HEK293 (cell line): Measurements from ENCODE around the gene CEP112.

Experiments used
- CTCF ChIA-PET: fragments of 350-600 bp; formaldehyde crosslinking; extraction: SDS; loops from one replicate; lab custom pipeline; 2021; ENCODE audit warnings: antibody characterized with exemption; lab: Yijun Ruan, JAX
- POLR2A ChIA-PET: fragments of 300-600 bp; formaldehyde crosslinking; extraction: SDS; loops from one replicate; lab custom pipeline; 2020; ENCODE audit warnings: antibody characterized with exemption, inconsistent platforms; lab: Yijun Ruan, JAX
- H3K27ac ChIP-seq: fragments of 200-500 bp; sonication (Bioruptor generic); 2 replicates; pipeline ENCODE4 v1.5.1; 2014; ENCODE audit warnings: low read depth, low read length, control low read depth, inconsistent platforms; ENCODE audit errors: extremely low read depth
- H3K36me3 ChIP-seq, 2 experiments: fragments of 200-500 bp in 1 of 2; sonication (Bioruptor generic) in 1 of 2; 1 replicate in 1 of 2; 2 replicates in 1 of 2; pipeline ENCODE4 v1.5.1; 2014 to 2017; ENCODE audit warnings: inconsistent platforms in 2 of 2, low read length in 2 of 2; ENCODE audit not compliant: control insufficient read depth in 2 of 2, insufficient read depth in 1 of 2
- H3K4me1 ChIP-seq: fragments of 200-500 bp; sonication (Bioruptor generic); 2 replicates; pipeline ENCODE4 v1.5.1; 2014; ENCODE audit warnings: mild to moderate bottlenecking, low read length, inconsistent platforms; ENCODE audit not compliant: control insufficient read depth, insufficient read depth
- H3K4me3 ChIP-seq: 2 replicates; pipeline ENCODE4 v1.5.1; 2011; ENCODE audit warnings: low read depth, mild to moderate bottlenecking, control low read depth, low read length, moderate library complexity
- H3K9me3 ChIP-seq: fragments of 200-500 bp; sonication (Bioruptor generic); 2 replicates; pipeline ENCODE4 v1.5.1; 2014; ENCODE audit warnings: low read depth, low read length, inconsistent platforms; ENCODE audit not compliant: control insufficient read depth, insufficient read depth
- FEZF1 ChIP-seq: fragments of 450-650 bp; formaldehyde crosslinking; IDR thresholded peaks from 2 replicates; pipeline ENCODE4 v1.5.1; 2016; ENCODE audit warnings: missing biosample characterization, missing genetic modification characterization
- GLIS2 ChIP-seq: fragments of 450-650 bp; formaldehyde crosslinking; IDR thresholded peaks from 2 replicates; pipeline ENCODE4 v1.5.1; 2016; ENCODE audit warnings: missing biosample characterization, missing genetic modification characterization
- YY2 ChIP-seq: fragments of 450-650 bp; formaldehyde crosslinking; IDR thresholded peaks from 2 replicates; pipeline ENCODE4 v1.5.1; 2016; ENCODE audit warnings: missing biosample characterization, missing genetic modification characterization
- ZNF114 ChIP-seq: fragments of 450-650 bp; formaldehyde crosslinking; IDR thresholded peaks from 2 replicates; pipeline ENCODE4 v1.5.0; 2017; ENCODE audit warnings: missing biosample characterization, missing genetic modification characterization
- ZNF175 ChIP-seq: fragments of 450-650 bp; formaldehyde crosslinking; IDR thresholded peaks from 2 replicates; pipeline ENCODE4 v1.5.1; 2016; ENCODE audit warnings: missing biosample characterization, missing genetic modification characterization
- ZNF324 ChIP-seq: fragments of 450-650 bp; formaldehyde crosslinking; IDR thresholded peaks from 2 replicates; pipeline ENCODE4 v1.5.1; 2016; ENCODE audit warnings: missing biosample characterization, missing genetic modification characterization
- ZNF341 ChIP-seq: fragments of 450-650 bp; formaldehyde crosslinking; IDR thresholded peaks from 2 replicates; pipeline ENCODE4; 2016; ENCODE audit warnings: low read depth, missing biosample characterization, missing genetic modification characterization
- ZNF391 ChIP-seq: fragments of 450-650 bp; formaldehyde crosslinking; IDR thresholded peaks from 2 replicates; pipeline ENCODE4 v1.5.1; 2016; ENCODE audit warnings: low read depth, missing biosample characterization, missing genetic modification characterization, borderline replicate concordance
- ZNF426 ChIP-seq: fragments of 450-650 bp; formaldehyde crosslinking; IDR thresholded peaks from 2 replicates; pipeline ENCODE4 v1.5.1; 2017; ENCODE audit warnings: missing biosample characterization, missing genetic modification characterization, mild to moderate bottlenecking, inconsistent platforms, moderate library complexity
- ZNF433 ChIP-seq: fragments of 450-650 bp; formaldehyde crosslinking; IDR thresholded peaks from 2 replicates; pipeline ENCODE4 v1.5.1; 2016; ENCODE audit warnings: missing biosample characterization, missing genetic modification characterization, low read depth
- ZNF571 ChIP-seq: fragments of 450-650 bp; formaldehyde crosslinking; IDR thresholded peaks from 2 replicates; pipeline ENCODE4 v1.5.0; 2017; ENCODE audit warnings: missing biosample characterization, missing genetic modification characterization
- ZNF596 ChIP-seq: fragments of 450-650 bp; IDR thresholded peaks from 2 replicates; pipeline ENCODE4 v1.5.0; 2018; ENCODE audit warnings: missing biosample characterization, mild to moderate bottlenecking, missing genetic modification characterization, moderate library complexity
- ZNF610 ChIP-seq: fragments of 450-650 bp; formaldehyde crosslinking; IDR thresholded peaks from 2 replicates; pipeline ENCODE4 v1.5.1; 2016; ENCODE audit warnings: missing biosample characterization, missing genetic modification characterization, borderline replicate concordance
- ZNF660 ChIP-seq: fragments of 450-650 bp; IDR thresholded peaks from 2 replicates; pipeline ENCODE4 v1.5.1; 2018; ENCODE audit warnings: missing biosample characterization, mild to moderate bottlenecking, missing genetic modification characterization
- ZNF664 ChIP-seq: fragments of 450-650 bp; formaldehyde crosslinking; IDR thresholded peaks from 2 replicates; pipeline ENCODE4 v1.5.1; 2016; ENCODE audit warnings: missing biosample characterization, missing genetic modification characterization
- ZNF777 ChIP-seq: fragments of 450-650 bp; formaldehyde crosslinking; IDR thresholded peaks from 2 replicates; pipeline ENCODE4 v1.5.1; 2017; ENCODE audit warnings: missing biosample characterization, missing genetic modification characterization, borderline replicate concordance
- ZNF791 ChIP-seq: fragments of 450-650 bp; formaldehyde crosslinking; IDR thresholded peaks from 2 replicates; pipeline ENCODE4 v1.5.1; 2016; ENCODE audit warnings: missing biosample characterization, missing genetic modification characterization
- ZNF837 ChIP-seq: fragments of 450-650 bp; formaldehyde crosslinking; IDR thresholded peaks from 2 replicates; pipeline ENCODE4 v1.5.1; 2016; ENCODE audit warnings: missing biosample characterization, missing genetic modification characterization
- TF ChIP-seq, protein P1 (sequence below): fragments of 450-650 bp; formaldehyde crosslinking; IDR thresholded peaks from 2 replicates; pipeline ENCODE4 v1.5.1; 2016; ENCODE audit warnings: missing biosample characterization, missing genetic modification characterization
- TF ChIP-seq, protein P2 (sequence below): fragments of 450-650 bp; formaldehyde crosslinking; IDR thresholded peaks from 2 replicates; pipeline ENCODE4 v1.5.1; 2017; ENCODE audit warnings: missing biosample characterization, missing genetic modification characterization
- TF ChIP-seq, protein P3 (sequence below): IDR thresholded peaks from 2 replicates; pipeline ENCODE4 v1.6.1; 2011; ENCODE audit warnings: mild to moderate bottlenecking, low read depth, low read length, borderline replicate concordance
- TF ChIP-seq, protein P4 (sequence below): fragments of 450-650 bp; formaldehyde crosslinking; IDR thresholded peaks from 2 replicates; pipeline ENCODE4 v1.5.1; 2016; ENCODE audit warnings: missing biosample characterization, missing genetic modification characterization
- TF ChIP-seq, protein P5 (sequence below): fragments of 450-650 bp; formaldehyde crosslinking; IDR thresholded peaks from 2 replicates; pipeline ENCODE4 v1.5.1; 2016; ENCODE audit warnings: missing biosample characterization, missing genetic modification characterization
- TF ChIP-seq, protein P6 (sequence below): fragments of 450-650 bp; formaldehyde crosslinking; IDR thresholded peaks from 2 replicates; pipeline ENCODE4 v1.5.1; 2016; ENCODE audit warnings: missing biosample characterization, missing genetic modification characterization

The CEP112 gene

DNA sequence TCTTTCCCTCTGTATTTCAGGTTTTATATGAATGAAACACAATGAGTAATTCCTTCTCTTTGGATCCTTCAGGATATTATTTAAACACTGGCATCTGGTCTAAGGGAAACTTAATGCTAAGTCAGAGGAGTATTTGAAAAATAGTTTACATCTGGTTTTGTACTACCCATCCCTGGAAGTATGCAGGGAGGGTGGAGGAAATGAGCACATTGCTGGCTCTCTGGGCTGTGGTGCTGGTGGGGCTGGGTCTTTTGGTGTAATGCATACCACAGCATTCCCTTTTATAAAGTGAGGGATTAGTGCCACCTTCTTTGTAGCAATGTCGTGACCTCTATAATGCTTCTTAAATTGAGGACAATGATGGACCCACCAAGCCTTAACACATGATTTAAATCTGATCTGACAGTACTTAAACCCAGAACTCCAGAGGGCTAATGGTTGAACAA is 525.0 kb downstream of the CEP112 start:
- TF ChIP-seq, protein P1, sequence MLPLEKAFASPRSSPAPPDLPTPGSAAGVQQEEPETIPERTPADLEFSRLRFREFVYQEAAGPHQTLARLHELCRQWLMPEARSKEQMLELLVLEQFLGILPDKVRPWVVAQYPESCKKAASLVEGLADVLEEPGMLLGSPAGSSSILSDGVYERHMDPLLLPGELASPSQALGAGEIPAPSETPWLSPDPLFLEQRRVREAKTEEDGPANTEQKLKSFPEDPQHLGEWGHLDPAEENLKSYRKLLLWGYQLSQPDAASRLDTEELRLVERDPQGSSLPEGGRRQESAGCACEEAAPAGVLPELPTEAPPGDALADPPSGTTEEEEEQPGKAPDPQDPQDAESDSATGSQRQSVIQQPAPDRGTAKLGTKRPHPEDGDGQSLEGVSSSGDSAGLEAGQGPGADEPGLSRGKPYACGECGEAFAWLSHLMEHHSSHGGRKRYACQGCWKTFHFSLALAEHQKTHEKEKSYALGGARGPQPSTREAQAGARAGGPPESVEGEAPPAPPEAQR (tag by site-specific recombination) = no peak
- TF ChIP-seq, protein P2, sequence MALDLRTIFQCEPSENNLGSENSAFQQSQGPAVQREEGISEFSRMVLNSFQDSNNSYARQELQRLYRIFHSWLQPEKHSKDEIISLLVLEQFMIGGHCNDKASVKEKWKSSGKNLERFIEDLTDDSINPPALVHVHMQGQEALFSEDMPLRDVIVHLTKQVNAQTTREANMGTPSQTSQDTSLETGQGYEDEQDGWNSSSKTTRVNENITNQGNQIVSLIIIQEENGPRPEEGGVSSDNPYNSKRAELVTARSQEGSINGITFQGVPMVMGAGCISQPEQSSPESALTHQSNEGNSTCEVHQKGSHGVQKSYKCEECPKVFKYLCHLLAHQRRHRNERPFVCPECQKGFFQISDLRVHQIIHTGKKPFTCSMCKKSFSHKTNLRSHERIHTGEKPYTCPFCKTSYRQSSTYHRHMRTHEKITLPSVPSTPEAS (tag by site-specific recombination) = no peak
- no peak for TF ChIP-seq ZNF175 (tag by site-specific recombination)
- TF ChIP-seq ZNF324 (tag by site-specific recombination) = no peak
- TF ChIP-seq ZNF426 (tag by site-specific recombination) = no peak
- TF ChIP-seq ZNF114 (tag by site-specific recombination) = no peak
- no peak for TF ChIP-seq ZNF660 (tag by site-specific recombination)
- TF ChIP-seq FEZF1 (tag by site-specific recombination) = no peak
- TF ChIP-seq ZNF610 (tag by site-specific recombination) = no peak
- TF ChIP-seq ZNF571 (tag by site-specific recombination) = no peak
- TF ChIP-seq, protein P3, sequence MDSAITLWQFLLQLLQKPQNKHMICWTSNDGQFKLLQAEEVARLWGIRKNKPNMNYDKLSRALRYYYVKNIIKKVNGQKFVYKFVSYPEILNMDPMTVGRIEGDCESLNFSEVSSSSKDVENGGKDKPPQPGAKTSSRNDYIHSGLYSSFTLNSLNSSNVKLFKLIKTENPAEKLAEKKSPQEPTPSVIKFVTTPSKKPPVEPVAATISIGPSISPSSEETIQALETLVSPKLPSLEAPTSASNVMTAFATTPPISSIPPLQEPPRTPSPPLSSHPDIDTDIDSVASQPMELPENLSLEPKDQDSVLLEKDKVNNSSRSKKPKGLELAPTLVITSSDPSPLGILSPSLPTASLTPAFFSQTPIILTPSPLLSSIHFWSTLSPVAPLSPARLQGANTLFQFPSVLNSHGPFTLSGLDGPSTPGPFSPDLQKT = no peak
- POLR2A ChIA-PET = no interaction called here

DNA sequence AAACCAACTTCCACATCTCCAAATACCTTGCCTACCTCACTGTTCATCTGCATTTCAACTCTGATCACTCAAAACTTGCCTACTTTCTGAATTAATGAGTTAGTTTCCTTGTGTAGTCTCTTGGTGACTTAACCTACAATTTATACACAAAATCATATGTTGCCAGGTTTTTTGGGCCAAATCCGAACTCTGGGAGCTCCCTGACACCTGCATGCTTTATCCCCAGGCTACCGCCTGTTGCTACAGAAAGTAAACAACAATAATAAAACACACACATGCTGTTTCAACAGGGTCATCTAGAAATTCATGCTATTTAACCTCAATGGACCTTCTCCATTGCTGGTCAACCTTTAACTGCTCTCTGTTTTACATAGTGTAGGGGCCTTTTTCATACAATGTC is 526.0 kb downstream of the CEP112 start:
- ChIA-PET CTCF (interaction anchor here (0.6 kb wide), 1 partner anchor 13 kb away, joined by 3 read pairs; no protein-coding TSS in a partner anchor), POLR2A (no interaction called here)
- H3K9me3 ChIP-seq = no peaks in the 10 kb centered on the region
- no peak for TF ChIP-seq ZNF777 (tag by site-specific recombination)
- TF ChIP-seq, protein P4, sequence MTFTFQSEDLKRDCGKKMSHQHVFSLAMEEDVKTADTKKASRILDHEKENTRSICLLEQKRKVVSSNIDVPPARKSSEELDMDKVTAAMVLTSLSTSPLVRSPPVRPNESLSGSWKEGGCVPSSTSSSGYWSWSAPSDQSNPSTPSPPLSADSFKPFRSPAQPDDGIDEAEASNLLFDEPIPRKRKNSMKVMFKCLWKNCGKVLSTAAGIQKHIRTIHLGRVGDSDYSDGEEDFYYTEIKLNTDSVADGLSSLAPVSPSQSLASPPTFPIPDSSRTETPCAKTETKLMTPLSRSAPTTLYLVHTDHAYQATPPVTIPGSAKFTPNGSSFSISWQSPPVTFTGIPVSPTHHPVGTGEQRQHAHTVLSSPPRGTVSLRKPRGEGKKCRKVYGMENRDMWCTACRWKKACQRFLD (tag by site-specific recombination) = no peak
- no peak for TF ChIP-seq ZNF433
- TF ChIP-seq ZNF175 (tag by site-specific recombination) = no peak
- no peak for TF ChIP-seq ZNF596 (tag by site-specific recombination)
- no peak overlapping the region for H3K27ac ChIP-seq
- H3K4me1 ChIP-seq = no peaks in the 10 kb centered on the region
- no peaks in the 10 kb centered on the region for H3K36me3 ChIP-seq
- H3K4me3 ChIP-seq = no peak overlapping the region

More for the DNA sequence above, 525.0 kb downstream of the CEP112 start:
- Histone ChIP-seq H3K9me3 (no peaks in the 10 kb centered on the region), H3K4me1 (no peaks in the 10 kb centered on the region), H3K27ac (no peak overlapping the region), H3K36me3 (no peaks in the 10 kb centered on the region), H3K4me3 (no peak overlapping the region)
- CTCF ChIA-PET = interaction anchor here (0.6 kb wide), 1 partner anchor 378 kb away, joined by 3 read pairs; no protein-coding TSS in a partner anchor

DNA sequence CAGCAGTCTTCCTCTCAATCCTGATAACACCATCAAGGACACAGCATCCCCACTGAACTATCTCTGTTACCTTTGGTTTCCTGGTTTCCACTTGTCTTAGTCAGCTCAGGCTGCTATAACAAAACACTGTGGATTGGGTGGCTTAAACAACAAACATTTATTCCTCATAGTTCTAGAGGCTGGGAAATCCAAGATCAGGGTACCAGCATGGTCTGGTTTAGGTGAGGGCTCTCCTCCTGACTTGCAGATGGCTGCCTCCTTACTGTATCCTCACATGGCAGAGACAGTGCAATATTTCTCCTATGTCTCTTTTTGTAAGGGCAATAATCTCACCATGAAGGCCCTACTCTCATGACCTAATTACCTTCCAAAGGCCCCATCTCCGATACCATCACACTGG is 527.2 kb downstream of the CEP112 start:
- H3K36me3 ChIP-seq = no peaks in the 10 kb centered on the region
- H3K4me3 ChIP-seq = no peak overlapping the region
- no peaks in the 10 kb centered on the region for H3K4me1 ChIP-seq
- CTCF ChIA-PET = interaction anchor here (0.6 kb wide), 1 partner anchor 52 kb away, joined by 3 read pairs; no protein-coding TSS in a partner anchor
- POLR2A ChIA-PET = no interaction called here
- TF ChIP-seq ZNF664 (no peak), ZNF791 (tag by site-specific recombination) (no peak), ZNF837 (tag by site-specific recombination) (no peak), ZNF341 (tag by site-specific recombination) (no peak), YY2 (no peak), GLIS2 (no peak), ZNF391 (tag by site-specific recombination) (no peak)
- TF ChIP-seq, protein P5, sequence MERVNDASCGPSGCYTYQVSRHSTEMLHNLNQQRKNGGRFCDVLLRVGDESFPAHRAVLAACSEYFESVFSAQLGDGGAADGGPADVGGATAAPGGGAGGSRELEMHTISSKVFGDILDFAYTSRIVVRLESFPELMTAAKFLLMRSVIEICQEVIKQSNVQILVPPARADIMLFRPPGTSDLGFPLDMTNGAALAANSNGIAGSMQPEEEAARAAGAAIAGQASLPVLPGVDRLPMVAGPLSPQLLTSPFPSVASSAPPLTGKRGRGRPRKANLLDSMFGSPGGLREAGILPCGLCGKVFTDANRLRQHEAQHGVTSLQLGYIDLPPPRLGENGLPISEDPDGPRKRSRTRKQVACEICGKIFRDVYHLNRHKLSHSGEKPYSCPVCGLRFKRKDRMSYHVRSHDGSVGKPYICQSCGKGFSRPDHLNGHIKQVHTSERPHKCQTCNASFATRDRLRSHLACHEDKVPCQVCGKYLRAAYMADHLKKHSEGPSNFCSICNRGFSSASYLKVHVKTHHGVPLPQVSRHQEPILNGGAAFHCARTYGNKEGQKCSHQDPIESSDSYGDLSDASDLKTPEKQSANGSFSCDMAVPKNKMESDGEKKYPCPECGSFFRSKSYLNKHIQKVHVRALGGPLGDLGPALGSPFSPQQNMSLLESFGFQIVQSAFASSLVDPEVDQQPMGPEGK = no peak
- TF ChIP-seq, protein P6, sequence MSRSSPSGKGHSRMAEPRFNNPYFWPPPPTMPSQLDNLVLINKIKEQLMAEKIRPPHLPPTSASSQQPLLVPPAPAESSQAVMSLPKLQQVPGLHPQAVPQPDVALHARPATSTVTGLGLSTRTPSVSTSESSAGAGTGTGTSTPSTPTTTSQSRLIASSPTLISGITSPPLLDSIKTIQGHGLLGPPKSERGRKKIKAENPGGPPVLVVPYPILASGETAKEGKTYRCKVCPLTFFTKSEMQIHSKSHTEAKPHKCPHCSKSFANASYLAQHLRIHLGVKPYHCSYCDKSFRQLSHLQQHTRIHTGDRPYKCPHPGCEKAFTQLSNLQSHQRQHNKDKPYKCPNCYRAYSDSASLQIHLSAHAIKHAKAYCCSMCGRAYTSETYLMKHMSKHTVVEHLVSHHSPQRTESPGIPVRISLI = no peak
- H3K27ac ChIP-seq = no peak overlapping the region
- H3K9me3 ChIP-seq = no peaks in the 10 kb centered on the region
